Measurements from ENCODE around the gene ALX4.
A peak's percentile ranks its signal among the peaks of the same experiment; 100 is the strongest.

The ALX4 gene

GRCh38 chr11:44325698-44326097 is 15.8 kb upstream of the ALX4 start:
- Histone ChIP-seq H3K36me3 (ENCODE audit: control insufficient read depth, insufficient read depth, low read length) (no peaks in the 10 kb centered on the region), H3K4me3 (ENCODE audit: extremely low read depth, insufficient read depth, low read length, poor library complexity, severe bottlenecking) (no peak overlapping the region), H3K4me1 (ENCODE audit: control insufficient read depth, insufficient read depth, low read length, poor library complexity, severe bottlenecking) (no peaks in the 10 kb centered on the region), H3K9me3 (ENCODE audit: control insufficient read depth, low read length) (no peaks in the 10 kb centered on the region), H3K27ac (ENCODE audit: low read depth, low read length, severe bottlenecking) (no peak overlapping the region)
- WGBS, 2 experiments (ENCODE audit: insufficient coverage in 2 of 2), result 64 to 75% methylated on average over 3 to 5 of the region's 5 CpGs

GRCh38 chr11:44324749-44325525 is 15.0 kb upstream of the ALX4 start:
- Histone ChIP-seq H3K4me1 (ENCODE audit: control insufficient read depth, insufficient read depth, low read length, poor library complexity, severe bottlenecking) (peaks cover 2% of the 10 kb centered on the region), H3K27ac (ENCODE audit: low read depth, low read length, severe bottlenecking) (no peak overlapping the region), H3K4me3 (ENCODE audit: extremely low read depth, insufficient read depth, low read length, poor library complexity, severe bottlenecking) (no peak overlapping the region), H3K36me3 (ENCODE audit: control insufficient read depth, insufficient read depth, low read length) (no peaks in the 10 kb centered on the region), H3K9me3 (ENCODE audit: control insufficient read depth, low read length) (no peaks in the 10 kb centered on the region)
- WGBS, 2 experiments (ENCODE audit: insufficient coverage in 2 of 2), result 74 to 79% methylated on average over 6 to 13 of the region's 13 CpGs

GRCh38 chr11:44324222-44324621 is 14.3 kb upstream of the ALX4 start:
- Histone ChIP-seq H3K4me1 (ENCODE audit: control insufficient read depth, insufficient read depth, low read length, poor library complexity, severe bottlenecking) (peaks cover 9% of the 10 kb centered on the region), H3K36me3 (ENCODE audit: control insufficient read depth, insufficient read depth, low read length) (no peaks in the 10 kb centered on the region), H3K4me3 (ENCODE audit: extremely low read depth, insufficient read depth, low read length, poor library complexity, severe bottlenecking) (no peak overlapping the region), H3K9me3 (ENCODE audit: control insufficient read depth, low read length) (no peaks in the 10 kb centered on the region), H3K27ac (ENCODE audit: low read depth, low read length, severe bottlenecking) (no peak overlapping the region)
- 40 to 80% methylated on average over 1 of the region's 1 CpG for WGBS, 2 experiments (ENCODE audit: insufficient coverage in 2 of 2)

- H3K4me3 ChIP-seq (ENCODE audit: extremely low read depth, insufficient read depth, low read length, poor library complexity, severe bottlenecking), result no peak overlapping the region
- WGBS, 2 experiments (ENCODE audit: insufficient coverage in 2 of 2), result 13 to 22% methylated on average over 4 to 6 of the region's 6 CpGs
Observed at GRCh38 chr11:44322243-44322642, 12.3 kb upstream of the ALX4 start.

GRCh38 chr11:44321059-44321458 is 11.1 kb upstream of the ALX4 start:
- H3K9me3 ChIP-seq (ENCODE audit: control insufficient read depth, low read length), result no peaks in the 10 kb centered on the region
- no peaks in the 10 kb centered on the region for H3K36me3 ChIP-seq (ENCODE audit: control insufficient read depth, insufficient read depth, low read length)
- WGBS, 2 experiments (ENCODE audit: insufficient coverage in 2 of 2), result 8% methylated on average over 2 of the region's 4 CpGs
- no peak overlapping the region for H3K27ac ChIP-seq (ENCODE audit: low read depth, low read length, severe bottlenecking)
- H3K4me3 ChIP-seq (ENCODE audit: extremely low read depth, insufficient read depth, low read length, poor library complexity, severe bottlenecking), result no peak overlapping the region
- H3K4me1 ChIP-seq (ENCODE audit: control insufficient read depth, insufficient read depth, low read length, poor library complexity, severe bottlenecking), result peaks cover 19% of the 10 kb centered on the region

More at GRCh38 chr11:44322243-44322642, 12.3 kb upstream of the ALX4 start:
- peaks cover 9% of the 10 kb centered on the region for H3K4me1 ChIP-seq (ENCODE audit: control insufficient read depth, insufficient read depth, low read length, poor library complexity, severe bottlenecking)
- no peaks in the 10 kb centered on the region for H3K9me3 ChIP-seq (ENCODE audit: control insufficient read depth, low read length)
- H3K36me3 ChIP-seq (ENCODE audit: control insufficient read depth, insufficient read depth, low read length), result no peaks in the 10 kb centered on the region
- no peak overlapping the region for H3K27ac ChIP-seq (ENCODE audit: low read depth, low read length, severe bottlenecking)

GRCh38 chr11:44320289-44320973 is 10.5 kb upstream of the ALX4 start:
- no peak overlapping the region for H3K4me3 ChIP-seq (ENCODE audit: extremely low read depth, insufficient read depth, low read length, poor library complexity, severe bottlenecking)
- H3K4me1 ChIP-seq (ENCODE audit: control insufficient read depth, insufficient read depth, low read length, poor library complexity, severe bottlenecking), result peaks cover 19% of the 10 kb centered on the region
- no peaks in the 10 kb centered on the region for H3K36me3 ChIP-seq (ENCODE audit: control insufficient read depth, insufficient read depth, low read length)
- H3K9me3 ChIP-seq (ENCODE audit: control insufficient read depth, low read length), result no peaks in the 10 kb centered on the region
- 3 to 6% methylated on average over 17 to 18 of the region's 20 CpGs for WGBS, 2 experiments (ENCODE audit: insufficient coverage in 2 of 2)
- no peak overlapping the region for H3K27ac ChIP-seq (ENCODE audit: low read depth, low read length, severe bottlenecking)

GRCh38 chr11:44319552-44320288 is 9.8 kb upstream of the ALX4 start:
- H3K4me3 ChIP-seq (ENCODE audit: extremely low read depth, insufficient read depth, low read length, poor library complexity, severe bottlenecking), result peak overlapping the region; percentile 6
- WGBS, 2 experiments (ENCODE audit: insufficient coverage in 2 of 2), result 0% methylated on average over 30 to 42 of the region's 53 CpGs

GRCh38 chr11:44319170-44319551 is 9.2 kb upstream of the ALX4 start:
- Histone ChIP-seq H3K27ac (ENCODE audit: low read depth, low read length, severe bottlenecking) (no peak overlapping the region), H3K4me1 (ENCODE audit: control insufficient read depth, insufficient read depth, low read length, poor library complexity, severe bottlenecking) (peaks cover 19% of the 10 kb centered on the region), H3K9me3 (ENCODE audit: control insufficient read depth, low read length) (no peaks in the 10 kb centered on the region), H3K36me3 (ENCODE audit: control insufficient read depth, insufficient read depth, low read length) (no peaks in the 10 kb centered on the region), H3K4me3 (ENCODE audit: extremely low read depth, insufficient read depth, low read length, poor library complexity, severe bottlenecking) (no peak overlapping the region)
- 0 to 4% methylated on average over 10 to 11 of the region's 15 CpGs for WGBS, 2 experiments (ENCODE audit: insufficient coverage in 2 of 2)

More at GRCh38 chr11:44319552-44320288, 9.8 kb upstream of the ALX4 start:
- Histone ChIP-seq H3K4me1 (ENCODE audit: control insufficient read depth, insufficient read depth, low read length, poor library complexity, severe bottlenecking) (peaks cover 19% of the 10 kb centered on the region), H3K9me3 (ENCODE audit: control insufficient read depth, low read length) (no peaks in the 10 kb centered on the region), H3K36me3 (ENCODE audit: control insufficient read depth, insufficient read depth, low read length) (no peaks in the 10 kb centered on the region), H3K27ac (ENCODE audit: low read depth, low read length, severe bottlenecking) (no peak overlapping the region)

GRCh38 chr11:44318369-44318768 is 8.4 kb upstream of the ALX4 start:
- WGBS, 2 experiments (ENCODE audit: insufficient coverage in 2 of 2), result 11 to 50% methylated on average over 1 to 2 of the region's 2 CpGs
- H3K4me3 ChIP-seq (ENCODE audit: extremely low read depth, insufficient read depth, low read length, poor library complexity, severe bottlenecking), result no peak overlapping the region
- no peaks in the 10 kb centered on the region for H3K9me3 ChIP-seq (ENCODE audit: control insufficient read depth, low read length)
- no peaks in the 10 kb centered on the region for H3K36me3 ChIP-seq (ENCODE audit: control insufficient read depth, insufficient read depth, low read length)
- no peak overlapping the region for H3K27ac ChIP-seq (ENCODE audit: low read depth, low read length, severe bottlenecking)
- H3K4me1 ChIP-seq (ENCODE audit: control insufficient read depth, insufficient read depth, low read length, poor library complexity, severe bottlenecking), result peaks cover 19% of the 10 kb centered on the region

GRCh38 chr11:44316659-44317240 is 6.8 kb upstream of the ALX4 start:
- 0 to 1% methylated on average over 34 to 38 of the region's 44 CpGs for WGBS, 2 experiments (ENCODE audit: insufficient coverage in 2 of 2)
- H3K4me1 ChIP-seq (ENCODE audit: control insufficient read depth, insufficient read depth, low read length, poor library complexity, severe bottlenecking), result peaks cover 19% of the 10 kb centered on the region
- H3K36me3 ChIP-seq (ENCODE audit: control insufficient read depth, insufficient read depth, low read length), result no peaks in the 10 kb centered on the region
- H3K9me3 ChIP-seq (ENCODE audit: control insufficient read depth, low read length), result no peaks in the 10 kb centered on the region
- H3K27ac ChIP-seq (ENCODE audit: low read depth, low read length, severe bottlenecking), result no peak overlapping the region
- peak overlapping the region; percentile 23 for H3K4me3 ChIP-seq (ENCODE audit: extremely low read depth, insufficient read depth, low read length, poor library complexity, severe bottlenecking)
